Fibroblast of lung (primary cell): ENCODE results near the gene ZER1. TPM values are rescaled to one million over a fixed set of nuclear protein-coding genes. Genes with fewer than 3 reads are reported as not detected.
"Not testable (repeated sequence)": the region's sequence is repeated elsewhere in the genome, so short reads cannot be mapped to it uniquely, and the experiment has no call there.

Experiments
- DNase-seq, 2 donors: peaks; one replicate each; pipeline versions ENCODE4 v3.0.0 to v3.0.0-alpha.2; 2010; ENCODE audit warnings: low read depth in 2 of 2
- H2AFZ ChIP-seq: 2 replicates; pipeline ENCODE4 v1.5.1; 2012; ENCODE audit warnings: low read length, control low read depth, inconsistent platforms
- H3K27ac ChIP-seq: 2 replicates; pipeline ENCODE4 v1.5.1; 2011; ENCODE audit warnings: low read length, control low read depth; ENCODE audit not compliant: insufficient read depth
- H3K27me3 ChIP-seq: 2 replicates; pipeline ENCODE4 v1.5.1; 2011; ENCODE audit warnings: mild to moderate bottlenecking, low read length; ENCODE audit not compliant: control insufficient read depth, insufficient read depth
- H3K36me3 ChIP-seq: 2 replicates; pipeline ENCODE4 v1.5.1; 2011; ENCODE audit warnings: low read length; ENCODE audit not compliant: control insufficient read depth, insufficient read depth
- H3K4me1 ChIP-seq: 2 replicates; pipeline ENCODE4 v1.5.1; 2011; ENCODE audit warnings: low read length; ENCODE audit not compliant: control insufficient read depth, insufficient read depth; ENCODE audit errors: extremely low read depth
- H3K4me2 ChIP-seq: 2 replicates; pipeline ENCODE4 v1.5.1; 2011; ENCODE audit warnings: low read length, control low read depth; ENCODE audit not compliant: insufficient read depth; ENCODE audit errors: extremely low read depth
- H3K4me3 ChIP-seq, 4 experiments: fragments of 200-600 bp in 1 of 4; sonication (generic) in 1 of 4; replicated peaks in 1 of 4; 2 replicates each; pipeline ENCODE4 v1.5.1; 2011 to 2016; ENCODE audit warnings: low read length in 4 of 4, low read depth in 3 of 4, mild to moderate bottlenecking in 3 of 4, control low read depth in 2 of 4, inconsistent platforms in 1 of 4, mixed read lengths in 1 of 4; ENCODE audit not compliant: insufficient read depth in 1 of 4; ENCODE audit errors: control extremely low read depth in 1 of 4
- H3K79me2 ChIP-seq: 2 replicates; pipeline ENCODE4 v1.5.1; 2012; ENCODE audit warnings: mild to moderate bottlenecking, low read length, inconsistent platforms; ENCODE audit not compliant: control insufficient read depth, insufficient read depth
- H3K9ac ChIP-seq: 2 replicates; pipeline ENCODE4 v1.5.1; 2011; ENCODE audit warnings: mild to moderate bottlenecking, low read length, control low read depth; ENCODE audit not compliant: insufficient read depth
- H3K9me3 ChIP-seq: 2 replicates; pipeline ENCODE4 v1.5.1; 2012; ENCODE audit warnings: low read depth, low read length; ENCODE audit not compliant: control insufficient read depth, insufficient read depth
- H4K20me1 ChIP-seq: 2 replicates; pipeline ENCODE4 v1.5.1; 2011; ENCODE audit warnings: low read length; ENCODE audit not compliant: control insufficient read depth, insufficient read depth; ENCODE audit errors: extremely low read depth
- EZH2 ChIP-seq: IDR thresholded peaks from 2 replicates; pipeline ENCODE4 v1.5.1; 2012; ENCODE audit warnings: low read length, control low read depth, mild to moderate bottlenecking; ENCODE audit errors: missing control alignments
- polyA plus RNA-seq, 2 donors: library from polyadenylated mRNA; depleted of rRNA in 1 of 2; stranded (reverse) in 1 of 2; unstranded in 1 of 2; fragments of >200 nt; gene quantifications; 2 replicates each; pipeline ENCODE4 v1.2.1, GENCODE V29; 2011 to 2012; ENCODE audit warnings: missing spikeins in 1 of 2
- total RNA-seq: library from RNA; depleted of rRNA; stranded (reverse); fragments of >200 nt; gene quantifications from 2 replicates; pipeline ENCODE4 v1.2.1, GENCODE V29; 2014
- TF ChIP-seq, protein P1 (sequence below), 2 donors: IDR thresholded peaks in 1 of 2; conservative IDR thresholded peaks in 1 of 2; 1 replicate in 1 of 2; 2 replicates in 1 of 2; pipeline ENCODE4 v1.5.1; 2011 to 2012; ENCODE audit warnings: low read length in 2 of 2, control low read depth in 1 of 2, inconsistent platforms in 1 of 2, low read depth in 1 of 2, mild to moderate bottlenecking in 1 of 2

Gene ZER1
- total and polyA plus RNA-seq, 2 donors (not counting 1 experiment from before 2014, with no cell fraction given), result 21.5 to 26.3 TPM

DNA sequence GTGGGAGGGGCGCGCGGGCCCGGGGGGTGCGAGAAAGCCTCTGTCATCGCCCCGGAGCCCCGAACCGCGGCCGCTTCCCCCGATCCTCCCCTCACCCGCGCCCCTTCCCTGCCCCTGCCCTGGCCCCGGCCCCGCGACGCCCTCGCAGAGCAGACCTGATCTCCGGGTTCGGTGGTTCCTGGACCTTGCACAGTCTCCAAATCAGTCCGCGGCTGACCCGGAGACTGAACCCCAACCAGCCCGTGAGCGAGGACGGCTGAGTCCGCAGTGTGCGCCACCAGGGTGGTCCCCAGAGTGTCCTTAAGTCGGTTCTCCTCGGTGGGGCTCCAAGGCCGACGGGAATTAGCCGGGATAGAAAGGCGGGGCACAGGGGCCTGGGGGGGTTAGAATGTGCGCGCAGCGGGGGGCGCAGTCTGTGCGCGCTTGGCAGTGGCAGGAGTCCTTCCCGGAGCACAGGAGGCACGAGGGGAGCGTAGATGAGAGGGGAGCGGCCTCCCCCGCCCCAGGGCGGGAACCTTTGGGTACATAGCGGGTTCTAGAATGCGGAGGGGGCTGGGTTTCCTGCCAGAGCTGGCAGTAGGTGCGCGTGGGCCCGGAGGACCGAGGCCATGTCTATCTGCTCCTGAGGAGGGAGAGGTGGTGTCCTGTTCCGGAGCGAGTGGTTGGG is 68.6 kb downstream of the ZER1 start:
- TF ChIP-seq EZH2, result no peak
- TF ChIP-seq, protein P1, sequence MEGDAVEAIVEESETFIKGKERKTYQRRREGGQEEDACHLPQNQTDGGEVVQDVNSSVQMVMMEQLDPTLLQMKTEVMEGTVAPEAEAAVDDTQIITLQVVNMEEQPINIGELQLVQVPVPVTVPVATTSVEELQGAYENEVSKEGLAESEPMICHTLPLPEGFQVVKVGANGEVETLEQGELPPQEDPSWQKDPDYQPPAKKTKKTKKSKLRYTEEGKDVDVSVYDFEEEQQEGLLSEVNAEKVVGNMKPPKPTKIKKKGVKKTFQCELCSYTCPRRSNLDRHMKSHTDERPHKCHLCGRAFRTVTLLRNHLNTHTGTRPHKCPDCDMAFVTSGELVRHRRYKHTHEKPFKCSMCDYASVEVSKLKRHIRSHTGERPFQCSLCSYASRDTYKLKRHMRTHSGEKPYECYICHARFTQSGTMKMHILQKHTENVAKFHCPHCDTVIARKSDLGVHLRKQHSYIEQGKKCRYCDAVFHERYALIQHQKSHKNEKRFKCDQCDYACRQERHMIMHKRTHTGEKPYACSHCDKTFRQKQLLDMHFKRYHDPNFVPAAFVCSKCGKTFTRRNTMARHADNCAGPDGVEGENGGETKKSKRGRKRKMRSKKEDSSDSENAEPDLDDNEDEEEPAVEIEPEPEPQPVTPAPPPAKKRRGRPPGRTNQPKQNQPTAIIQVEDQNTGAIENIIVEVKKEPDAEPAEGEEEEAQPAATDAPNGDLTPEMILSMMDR (conservative IDR thresholded peaks at IDR 0.05 in 1 of 2, IDR thresholded peaks at IDR 0.05 in 1 of 2; ENCODE audit: low read depth in 1 of 2, low read length in 2 of 2), result no peak
- peak overlapping the region; percentile 45 to 73 (median 66) for H3K4me3 ChIP-seq
- H3K9me3 ChIP-seq, result no peaks in the 10 kb centered on the region
- no peaks in the 10 kb centered on the region for H3K79me2 ChIP-seq
- H3K27me3 ChIP-seq, result no peaks in the 10 kb centered on the region
- no peak overlapping the region for H3K27ac ChIP-seq
- peaks cover 4% of the 10 kb centered on the region for H3K4me1 ChIP-seq
- H3K9ac ChIP-seq, result peak overlapping the region; percentile 63
- H3K36me3 ChIP-seq, result no peaks in the 10 kb centered on the region
- H3K4me2 ChIP-seq, result peak overlapping the region; percentile 75
- H4K20me1 ChIP-seq, result no peaks in the 10 kb centered on the region
- no peak for DNase-seq
- peak overlapping the region; percentile 74 for H2AFZ ChIP-seq

DNA sequence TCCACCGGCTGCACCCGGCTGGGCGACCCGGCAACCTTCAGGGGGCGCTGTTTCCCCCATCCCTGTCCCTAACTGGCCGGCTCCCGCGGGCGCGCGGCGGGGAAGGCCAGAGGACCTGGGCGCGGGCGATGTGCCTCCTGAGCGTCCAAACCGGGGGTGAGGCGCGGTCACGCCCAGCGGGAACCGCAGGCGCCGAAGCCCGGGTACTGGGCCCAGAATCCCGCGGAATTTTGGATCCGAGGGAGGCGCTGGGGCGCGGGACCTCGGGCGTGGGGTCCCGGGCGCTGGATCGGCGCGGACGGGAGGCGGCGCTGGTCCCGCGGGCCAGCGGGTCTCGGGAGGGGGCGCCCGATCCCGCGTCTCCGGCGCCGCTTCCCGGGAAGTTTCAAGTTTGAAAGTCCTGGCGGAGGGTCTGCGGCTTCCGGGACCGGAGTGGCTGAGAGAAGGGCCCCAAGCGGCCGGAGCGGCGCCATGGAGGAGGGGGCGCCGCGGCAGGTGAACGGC is 69.2 kb downstream of the ZER1 start, which contains the start of gene PKN3:
Gene PKN3 (plus strand): TSS at position 59 of the 504 bp plus-strand sequence. CDS start 413 bp downstream, at position 472.
- Histone ChIP-seq H4K20me1 (no peaks in the 10 kb centered on the region), H3K79me2 (no peaks in the 10 kb centered on the region), H3K9ac (peak within 1 kb of the TSS; percentile 63), H3K4me3 (peak within 1 kb of the TSS; percentile 62 to 73 (median 66)), H3K4me2 (peak within 1 kb of the TSS; percentile 75), H3K9me3 (no peaks in the 10 kb centered on the region), H3K36me3 (no peaks in the 10 kb centered on the region), H3K27ac (peak within 1 kb of the TSS; percentile 27), H3K27me3 (no peaks in the 10 kb centered on the region), H2AFZ (peak within 1 kb of the TSS; percentile 74), H3K4me1 (peaks cover 4% of the 10 kb centered on the region)
- DNase-seq, result peak; percentile 63 to 74
- no peak for TF ChIP-seq EZH2
- TF ChIP-seq, protein P1 (conservative IDR thresholded peaks at IDR 0.05 in 1 of 2, IDR thresholded peaks at IDR 0.05 in 1 of 2; ENCODE audit: low read depth in 1 of 2, low read length in 2 of 2), result peak; percentile 67 to 71

DNA sequence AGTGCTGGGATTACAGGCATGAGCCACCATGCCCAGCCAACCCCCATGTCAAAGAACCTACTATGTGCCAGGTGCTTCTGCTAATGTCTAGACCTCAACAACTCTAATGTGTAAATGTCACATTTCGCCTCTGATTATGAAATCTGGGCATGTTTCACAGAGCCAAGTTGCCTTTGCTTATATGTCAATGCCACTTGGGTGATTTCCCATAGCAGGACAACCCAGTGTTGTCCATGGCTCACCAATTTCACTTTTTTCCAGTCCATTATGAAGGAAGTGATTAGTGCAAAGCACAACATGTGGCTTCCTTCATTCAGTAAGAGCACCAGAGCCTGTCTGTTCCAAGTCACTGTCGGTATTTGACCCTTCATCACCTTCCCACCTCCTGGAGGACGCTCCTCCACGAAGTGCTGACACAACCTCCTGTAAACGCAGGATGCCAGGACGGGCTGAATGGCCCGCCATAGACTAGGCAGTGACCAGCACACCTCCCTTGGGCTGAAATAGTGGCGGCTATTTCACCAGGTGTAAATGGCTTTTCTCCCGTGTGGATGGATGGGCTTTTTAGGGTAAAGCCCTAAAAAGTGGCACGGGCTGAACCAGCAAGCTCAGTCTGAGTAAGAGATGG is 70.4 kb downstream of the ZER1 start:
- DNase-seq, result no peak
- TF ChIP-seq, protein P1 (conservative IDR thresholded peaks at IDR 0.05 in 1 of 2, IDR thresholded peaks at IDR 0.05 in 1 of 2; ENCODE audit: low read depth in 1 of 2, low read length in 2 of 2), result no peak
- TF ChIP-seq EZH2, result no peak
- Histone ChIP-seq H3K9ac (no peak overlapping the region), H3K36me3 (peaks cover 2% of the 10 kb centered on the region), H3K9me3 (no peaks in the 10 kb centered on the region), H3K4me3 (no peak overlapping the region), H3K4me2 (no peak overlapping the region), H2AFZ (no peak overlapping the region), H3K27me3 (no peaks in the 10 kb centered on the region), H3K4me1 (peaks cover 4% of the 10 kb centered on the region), H3K79me2 (no peaks in the 10 kb centered on the region), H4K20me1 (no peaks in the 10 kb centered on the region), H3K27ac (no peak overlapping the region)

DNA sequence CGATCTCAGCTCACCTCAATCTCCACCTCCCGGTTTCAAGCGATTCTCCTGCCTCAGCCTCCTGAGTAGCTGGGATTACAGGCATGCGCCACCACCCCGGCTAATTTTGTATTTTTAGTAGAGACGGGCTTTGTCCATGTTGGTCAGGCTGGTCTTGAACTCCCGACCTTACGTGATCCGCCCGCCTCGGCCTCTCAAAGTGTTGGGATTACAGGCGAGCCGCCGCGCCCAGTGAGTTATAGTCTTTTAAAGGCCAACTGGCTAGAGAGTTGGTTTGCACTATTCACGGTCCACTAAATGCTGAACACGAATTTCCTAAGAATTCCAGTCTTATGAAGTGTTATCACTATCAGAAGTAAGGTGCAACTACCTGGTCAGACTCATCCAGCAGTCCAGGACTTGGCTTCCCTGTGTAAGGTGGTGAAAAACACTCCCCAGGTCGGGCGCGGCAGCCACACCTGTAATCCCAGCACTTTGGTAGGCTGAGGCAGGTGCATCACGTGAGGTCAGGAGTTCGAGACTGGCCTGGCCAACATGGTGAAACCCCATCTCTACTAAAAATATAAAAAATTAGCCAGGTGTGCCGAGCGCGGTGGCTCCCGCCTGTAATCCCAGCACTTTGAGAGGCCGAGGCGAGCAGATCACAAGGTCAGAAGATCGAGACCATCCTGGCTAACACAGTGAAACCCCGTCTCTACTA is 72.5 kb downstream of the ZER1 start:
- H3K79me2 ChIP-seq, H3K27me3 ChIP-seq, H3K9ac ChIP-seq, H3K4me1 ChIP-seq, H4K20me1 ChIP-seq, H3K4me2 ChIP-seq, H2AFZ ChIP-seq, H3K9me3 ChIP-seq, H3K27ac ChIP-seq, DNase-seq, H3K36me3 ChIP-seq, H3K4me3 ChIP-seq: not testable (repeated sequence)
